GM19099 (cell line): Measurements from ENCODE around the gene PRDM15.

Experiments used
- POLR2A ChIP-seq: IDR thresholded peaks from 3 replicates; pipeline ENCODE4 v1.6.1; 2011; ENCODE audit warnings: low read depth; ENCODE audit not compliant: insufficient read length; ENCODE audit errors: extremely low read depth

Gene PRDM15

GRCh38 chr21:41772351-41773080, 106.6 kb downstream of the PRDM15 start:
- no peak for TF ChIP-seq POLR2A

- TF ChIP-seq POLR2A, result no peak
Observed at GRCh38 chr21:41771625-41771945, 107.6 kb downstream of the PRDM15 start.

GRCh38 chr21:41770901-41771624, 108.1 kb downstream of the PRDM15 start:
- TF ChIP-seq POLR2A, result no peak

DNA sequence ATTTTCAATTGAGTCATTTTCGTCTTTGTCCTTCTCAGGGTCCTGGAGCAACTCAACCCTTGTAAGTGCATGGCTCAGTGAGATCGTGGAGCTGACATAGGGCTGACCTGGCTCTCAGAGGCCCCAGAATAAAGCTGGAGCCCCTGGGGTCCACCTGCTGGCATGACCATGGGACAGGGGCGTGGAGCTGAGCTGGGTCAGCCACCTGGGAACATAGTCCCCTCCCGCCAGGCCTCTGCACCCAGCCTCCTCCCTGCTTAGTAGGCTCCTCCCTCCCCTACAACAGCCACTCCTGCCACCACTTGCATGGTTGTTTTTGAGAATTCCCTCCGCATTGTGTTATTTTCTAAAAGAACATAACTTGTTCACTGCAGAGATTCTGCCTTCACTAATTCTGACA, 109.2 kb downstream of the PRDM15 start:
- no peak for TF ChIP-seq POLR2A

- TF ChIP-seq POLR2A, result no peak
Observed at GRCh38 chr21:41769521-41769920, 109.6 kb downstream of the PRDM15 start.

- TF ChIP-seq POLR2A, result no peak
Observed at GRCh38 chr21:41769111-41769510, 110.0 kb downstream of the PRDM15 start.

DNA sequence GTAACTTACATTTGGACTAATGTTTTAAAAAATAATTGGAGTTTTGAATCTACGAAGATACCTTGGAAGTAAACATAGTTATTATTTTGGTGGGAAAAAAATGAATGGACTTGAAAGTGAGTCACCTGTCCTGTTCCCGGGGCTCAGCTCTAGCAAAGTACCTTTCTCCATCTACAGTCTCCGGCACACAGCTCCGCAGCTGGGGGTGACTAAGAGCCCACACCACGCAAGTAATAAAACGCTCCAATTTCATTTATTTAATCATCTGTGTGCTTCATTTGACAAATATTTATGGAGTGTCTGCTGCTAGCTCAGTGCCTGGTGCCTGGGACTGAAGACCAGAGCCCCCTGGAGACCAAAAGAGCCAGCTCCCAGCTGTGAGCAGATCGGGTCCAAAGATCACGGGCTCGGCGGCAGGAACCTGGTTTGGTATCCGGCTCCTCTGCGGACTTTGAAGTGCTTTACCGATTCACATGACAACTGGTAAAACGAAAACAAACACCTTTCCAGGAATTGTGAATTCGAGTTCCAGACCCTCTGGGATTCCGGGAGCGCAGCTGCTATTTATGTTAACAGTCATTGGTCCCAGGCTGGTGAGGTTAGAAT, 110.6 kb downstream of the PRDM15 start:
- TF ChIP-seq POLR2A, result no peak

DNA sequence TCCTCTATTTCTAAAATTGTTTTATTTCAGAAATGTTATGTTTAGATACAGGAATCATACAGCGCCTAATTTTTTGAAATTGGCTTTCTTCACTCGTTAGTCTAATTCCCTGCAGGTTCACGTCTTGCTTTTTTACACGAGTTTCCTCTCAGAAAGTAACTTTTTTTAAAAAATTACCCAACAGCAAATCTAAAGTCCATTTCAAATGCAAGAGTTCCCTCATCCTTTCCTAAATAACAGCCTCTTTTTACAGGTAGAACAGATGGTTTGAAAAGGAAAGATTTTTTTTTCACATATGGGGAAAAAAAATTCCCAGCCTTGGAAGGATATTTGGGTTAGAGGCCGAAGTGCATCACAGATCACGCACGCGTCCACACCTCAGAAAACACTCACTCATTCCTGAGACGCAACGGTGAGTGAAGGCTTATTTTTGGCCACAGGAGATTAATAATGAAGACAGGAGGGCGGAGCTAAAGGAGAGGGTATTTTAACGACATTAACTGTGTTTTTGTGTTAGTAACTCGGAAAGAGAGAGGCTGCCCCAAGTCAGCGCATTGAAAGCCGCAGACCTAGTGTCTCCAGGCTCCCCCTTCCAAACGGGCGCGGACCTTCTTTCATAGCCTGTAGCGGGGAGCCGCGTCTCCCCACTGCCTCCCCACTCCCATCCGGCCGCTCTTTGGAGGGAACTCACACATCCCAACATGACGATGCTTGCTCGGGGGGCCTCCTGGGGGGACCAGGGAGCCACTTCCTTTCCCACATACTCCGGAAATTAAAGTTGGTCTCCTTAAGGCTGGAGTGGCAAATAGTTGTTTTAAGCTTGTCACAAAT, 111.3 kb downstream of the PRDM15 start:
- TF ChIP-seq POLR2A, result no peak

DNA sequence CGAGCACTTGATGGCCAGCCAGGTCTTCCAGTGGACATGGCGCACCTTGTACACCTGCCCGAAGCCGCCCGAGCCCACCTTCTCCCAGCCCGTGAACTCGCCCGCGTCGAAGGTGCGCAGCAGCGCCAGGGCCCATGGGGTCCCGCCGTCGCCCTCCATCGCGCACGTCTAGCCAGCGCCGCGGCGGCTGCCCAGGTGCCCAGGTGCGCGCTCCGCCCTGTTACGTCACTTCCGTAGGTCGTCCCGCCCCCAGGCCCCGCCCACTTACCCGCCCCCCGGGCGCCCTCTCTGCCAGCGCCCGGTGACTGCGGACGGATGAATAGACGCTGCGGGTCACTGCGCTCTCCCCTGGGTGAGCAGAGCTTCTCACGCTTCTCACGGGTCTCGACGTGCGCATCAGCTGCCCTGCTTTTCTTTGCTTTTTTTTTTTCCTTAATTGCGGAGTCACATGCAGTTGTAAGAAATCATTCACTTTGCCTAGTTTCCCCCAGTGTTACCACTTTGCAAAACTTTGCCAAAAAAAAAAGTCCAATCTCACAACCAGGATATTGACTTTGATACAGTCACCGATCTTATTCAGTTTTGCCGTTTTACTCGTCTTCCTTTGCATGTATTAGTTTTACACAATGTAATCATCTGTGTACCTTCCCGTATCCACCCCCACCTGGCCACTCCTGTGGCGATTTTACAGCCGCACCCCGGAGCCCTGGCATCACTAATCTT, 112.1 kb downstream of the PRDM15 start, which contains the start of gene RIPK4:
TSS of gene RIPK4 (minus strand) at position 170 of the 723 bp plus-strand sequence. CDS start at position 159, 11 bp downstream.
- no peak for TF ChIP-seq POLR2A

DNA sequence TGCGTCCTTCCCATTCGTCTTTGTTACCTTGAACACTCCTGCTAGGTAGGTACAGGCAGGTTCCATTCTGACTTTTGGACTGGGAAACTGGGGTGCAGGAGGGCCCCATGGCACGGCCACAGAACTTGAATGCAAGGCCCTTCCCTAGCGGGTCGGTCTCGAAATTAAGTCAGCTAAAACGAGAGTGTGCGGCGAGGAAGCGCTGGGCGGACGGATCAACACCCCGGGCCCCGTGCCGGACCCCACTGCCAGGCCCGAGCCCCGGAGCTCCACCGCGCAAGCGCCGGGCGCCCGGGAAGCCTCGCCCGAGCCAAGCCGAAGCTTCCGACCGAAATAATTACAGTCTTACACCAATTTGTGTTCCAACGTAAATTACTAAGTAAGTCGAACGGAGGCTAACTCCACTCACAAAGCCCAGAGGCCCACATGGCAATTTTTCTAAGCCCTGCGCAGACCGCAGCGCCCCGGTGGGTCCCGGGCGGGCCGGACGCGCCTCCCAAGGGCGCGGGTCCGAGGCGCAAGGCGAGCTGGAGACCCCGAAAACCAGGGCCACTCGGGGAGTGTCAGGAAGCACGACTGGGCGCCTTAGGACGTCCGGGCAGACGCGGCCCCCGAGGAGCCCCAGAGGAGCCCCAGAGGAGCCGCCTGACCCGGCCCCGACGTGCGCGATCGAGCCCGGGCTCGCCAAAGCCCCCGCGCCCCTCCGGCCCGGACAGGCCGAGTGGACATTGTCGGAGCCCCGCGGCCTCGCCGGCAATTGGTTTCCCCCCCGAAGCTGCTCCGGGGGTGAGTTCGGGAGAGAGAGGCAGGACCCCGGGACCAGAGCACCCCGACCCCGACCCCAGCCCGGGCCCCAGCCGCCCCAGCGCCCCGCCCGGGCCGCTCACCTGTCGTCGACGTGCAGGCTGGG, 112.9 kb downstream of the PRDM15 start:
- TF ChIP-seq POLR2A, result no peak

DNA sequence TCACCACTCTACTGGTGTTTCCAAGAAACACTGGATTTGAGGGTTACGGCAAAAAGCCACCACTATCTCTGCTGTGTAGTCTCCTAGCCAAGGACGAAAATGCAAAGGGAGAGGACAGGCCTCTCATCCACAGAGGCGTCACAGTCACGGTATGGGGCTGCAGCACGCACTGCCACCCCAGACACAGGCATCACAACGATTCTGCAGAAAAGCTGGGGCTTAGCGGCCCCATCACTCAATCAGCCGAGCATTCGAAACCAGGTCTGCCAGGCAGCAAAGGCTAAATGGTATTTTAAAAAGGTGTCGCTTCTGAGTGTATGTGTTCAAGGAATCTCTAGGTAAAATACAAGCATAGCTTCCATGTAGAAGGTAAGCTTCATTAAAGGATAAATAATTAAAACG, 113.7 kb downstream of the PRDM15 start:
- no peak for TF ChIP-seq POLR2A

DNA sequence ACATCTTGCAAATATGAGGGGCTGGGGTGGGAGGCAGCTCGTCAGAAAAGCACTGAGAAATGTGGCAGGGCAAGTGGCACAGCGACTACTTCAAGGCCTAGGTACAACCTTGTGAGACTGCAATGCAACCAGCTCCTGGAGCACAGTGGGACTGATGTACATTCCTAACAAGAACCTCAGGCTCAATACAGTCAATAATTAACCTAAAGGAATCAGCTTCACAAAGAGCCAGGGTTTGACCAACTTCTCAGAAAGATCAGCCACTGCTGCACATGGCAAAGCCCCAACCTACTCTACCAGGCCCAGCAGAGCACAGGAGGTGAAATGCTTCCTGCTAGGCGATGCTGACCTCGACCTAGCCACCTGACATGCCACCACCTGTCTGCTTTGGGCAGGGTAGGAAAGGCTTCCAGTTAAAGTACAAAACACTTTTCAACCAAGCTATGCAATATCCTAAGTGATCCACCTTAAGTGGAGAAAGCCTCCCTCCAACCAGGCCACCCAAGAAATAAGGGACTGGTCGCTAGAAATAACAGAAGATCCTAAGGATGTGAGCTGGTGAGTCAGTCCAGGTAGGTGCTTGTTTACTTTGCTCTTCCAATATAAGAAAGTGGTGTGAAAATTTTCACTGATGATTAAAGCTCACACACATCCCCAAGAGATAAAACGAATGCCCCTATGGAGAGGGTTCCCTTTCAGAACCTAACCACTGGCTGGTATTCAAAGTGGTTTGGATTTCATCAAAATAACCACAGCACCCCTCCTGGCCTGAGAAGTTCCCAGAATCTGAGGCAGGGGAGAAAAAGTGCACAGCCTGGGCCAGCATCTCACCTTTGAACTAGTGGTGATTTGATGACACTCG, 114.4 kb downstream of the PRDM15 start:
- no peak for TF ChIP-seq POLR2A

- TF ChIP-seq POLR2A, result no peak
Observed at GRCh38 chr21:41763996-41764395, 115.1 kb downstream of the PRDM15 start.
